Common myeloid progenitor, CD34-positive (primary cell): ENCODE data around the gene ST8SIA3.

ENCODE experiments used
- CTCF ChIA-PET: fragments of 350-600 bp; sonication (Branson Sonifier 250); formaldehyde crosslinking; loops from one replicate; lab custom pipeline; 2021; ENCODE audit warnings: antibody characterized with exemption; lab: Charles Lee
- POLR2A ChIA-PET: fragments of 350-600 bp; sonication (Branson Sonifier 250); formaldehyde crosslinking; loops from one replicate; lab custom pipeline; 2021; ENCODE audit warnings: antibody characterized with exemption; lab: Charles Lee
- DNase-seq, 3 donors: peaks; one replicate each; pipeline versions ENCODE4 v3.0.0 to v3.0.0-alpha.2; 2013
- H3K27ac ChIP-seq, 2 experiments: 1 replicate in 1 of 2; 2 replicates in 1 of 2; pipeline ENCODE4 v1.7.0; 2013; ENCODE audit warnings: inconsistent platforms in 2 of 2, low read length in 2 of 2, mild to moderate bottlenecking in 2 of 2, low read depth in 1 of 2, moderate library complexity in 1 of 2; ENCODE audit not compliant: severe bottlenecking in 2 of 2, insufficient read depth in 1 of 2, poor library complexity in 1 of 2
- H3K27me3 ChIP-seq, 5 experiments: replicated peaks in 2 of 5; 1 replicate in 3 of 5; 2 replicates in 2 of 5; pipeline versions ENCODE4 v1.6.1 to v1.7.0; 2013; ENCODE audit warnings: low read length in 4 of 5, mild to moderate bottlenecking in 2 of 5, moderate library complexity in 2 of 5, inconsistent platforms in 1 of 5; ENCODE audit not compliant: insufficient read depth in 5 of 5, control insufficient read depth in 4 of 5
- H3K36me3 ChIP-seq, 4 experiments: 1 replicate in 2 of 4; 2 replicates in 2 of 4; pipeline versions ENCODE4 v1.6.1 to v1.7.0; 2013; ENCODE audit warnings: low read length in 3 of 4, control low read depth in 1 of 4, mild to moderate bottlenecking in 1 of 4; ENCODE audit not compliant: control insufficient read depth in 4 of 4, insufficient read depth in 4 of 4
- H3K4me1 ChIP-seq, 4 experiments: 1 replicate in 3 of 4; 2 replicates in 1 of 4; pipeline versions ENCODE4 v1.6.1 to v1.7.1; 2013; ENCODE audit warnings: low read length in 3 of 4, mild to moderate bottlenecking in 3 of 4, control low read depth in 1 of 4, inconsistent platforms in 1 of 4, moderate library complexity in 1 of 4; ENCODE audit not compliant: control insufficient read depth in 4 of 4, insufficient read depth in 4 of 4; ENCODE audit errors: control extremely low read depth in 1 of 4
- H3K4me3 ChIP-seq, 7 experiments: 1 replicate in 4 of 7; 2 replicates in 3 of 7; pipeline versions ENCODE4 v1.5.1 to v1.7.0; 2013; ENCODE audit warnings: mild to moderate bottlenecking in 7 of 7, low read length in 6 of 7, moderate library complexity in 6 of 7, inconsistent platforms in 2 of 7, low read depth in 2 of 7, control low read depth in 1 of 7; ENCODE audit not compliant: insufficient read depth in 4 of 7, control insufficient read depth in 1 of 7; ENCODE audit errors: extremely low read depth in 1 of 7
- H3K9me3 ChIP-seq, 5 experiments: 1 replicate in 4 of 5; 2 replicates in 1 of 5; pipeline versions ENCODE4 v1.6.1 to v1.7.1; 2013; ENCODE audit warnings: low read length in 4 of 5, mild to moderate bottlenecking in 2 of 5, inconsistent platforms in 1 of 5, low read depth in 1 of 5, moderate library complexity in 1 of 5; ENCODE audit not compliant: control insufficient read depth in 4 of 5, insufficient read depth in 2 of 5; ENCODE audit errors: control extremely low read depth in 1 of 5
- WGBS: methylation state at CpG from one replicate; pipeline ENCODE4 v1.1.5; 2013; ENCODE audit not compliant: insufficient coverage; 5-methylcytosine and 5-hydroxymethylcytosine counted together

Gene ST8SIA3

DNA sequence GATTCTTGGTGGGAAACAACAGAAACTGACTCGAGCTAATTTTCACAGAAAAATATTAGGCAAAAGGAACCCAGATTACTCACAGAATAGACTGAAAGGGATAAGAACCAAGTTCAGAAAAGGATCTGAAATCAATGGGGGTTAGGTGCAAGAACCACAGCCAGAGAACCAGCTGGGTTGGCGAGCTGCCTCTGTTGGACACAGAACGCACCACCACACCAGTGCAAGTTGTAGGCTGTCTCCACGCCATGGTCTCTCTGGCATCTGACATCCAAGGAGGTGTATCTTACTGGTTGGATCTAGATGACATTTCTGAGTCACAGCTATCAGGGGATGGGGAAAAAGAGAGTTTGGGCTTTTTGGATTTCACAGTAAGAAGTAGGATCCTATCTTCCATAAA is 64.2 kb downstream of the ST8SIA3 start:
- WGBS = 94% methylated on average over 3 of the region's 4 CpGs
- ChIA-PET CTCF (interaction anchor here (1.0 to 1.2 kb wide), 2 partner anchors 53 to 548 kb away, joined by 3 read pairs; no protein-coding TSS in a partner anchor), POLR2A (no interaction called here)
- Histone ChIP-seq H3K27ac (no peak overlapping the region), H3K4me1 (no peaks in the 10 kb centered on the region), H3K9me3 (peaks cover 0 to 2% (median 0%) of the 10 kb centered on the region in 5 experiments), H3K36me3 (no peaks in the 10 kb centered on the region), H3K27me3 (peaks cover 0 to 24% (median 10%) of the 10 kb centered on the region in 5 experiments), H3K4me3 (no peak overlapping the region)
- DNase-seq = no peak
